LNCaP clone FGC (cell line): ENCODE results near the gene MYL6B.
"Not testable (repeated sequence)": the region's sequence is repeated elsewhere in the genome, so short reads cannot be mapped to it uniquely, and the experiment has no call there.

Experiments used
- DNase-seq: peaks from one replicate; pipeline ENCODE4 v3.0.0-alpha.2; 2011; ENCODE audit warnings: low read depth
- H3K4me3 ChIP-seq: 2 replicates; pipeline ENCODE4 v1.5.1; 2011; ENCODE audit warnings: mild to moderate bottlenecking, low read depth, low read length, control low read depth
- CTCF ChIP-seq: IDR thresholded peaks from 2 replicates; pipeline ENCODE4 v1.5.1; 2012; ENCODE audit warnings: mild to moderate bottlenecking; ENCODE audit not compliant: control insufficient read depth, insufficient read depth; ENCODE audit errors: extremely low read depth

Gene MYL6B

GRCh38 chr12:56153678-56154065, 1.3 kb downstream of the MYL6B start:
- no peak for TF ChIP-seq CTCF
- no peak for DNase-seq
- H3K4me3 ChIP-seq: peak overlapping the region; percentile 66

- no peak for TF ChIP-seq CTCF
- no peak for DNase-seq
Measured at GRCh38 chr12:56154246-56154771, 1.9 kb downstream of the MYL6B start.

GRCh38 chr12:56154818-56155217, 2.4 kb downstream of the MYL6B start:
- no peak for TF ChIP-seq CTCF
- H3K4me3 ChIP-seq: no peak overlapping the region
- no peak for DNase-seq

More at GRCh38 chr12:56154246-56154771, 1.9 kb downstream of the MYL6B start:
- H3K4me3 ChIP-seq: no peak overlapping the region

GRCh38 chr12:56155256-56155845, 3.0 kb downstream of the MYL6B start:
- H3K4me3 ChIP-seq: no peak overlapping the region
- no peak for TF ChIP-seq CTCF
- DNase-seq: no peak

- H3K4me3 ChIP-seq, DNase-seq: not testable (repeated sequence)
Measured at GRCh38 chr12:56156464-56157200, 4.2 kb downstream of the MYL6B start.

- no peak for DNase-seq
- TF ChIP-seq CTCF: peak; percentile 35; the same call in 1 of the 2 replicates
- peak overlapping the region; percentile 90 for H3K4me3 ChIP-seq
Measured at GRCh38 chr12:56157201-56158028, 5.0 kb downstream of the MYL6B start.
